GM12878 (cell line): ENCODE data around the gene ADH7.

ENCODE experiments used
- CHD1 ChIP-seq: IDR thresholded peaks from 2 replicates; pipeline ENCODE4 v1.6.1; 2012; ENCODE audit warnings: low read depth, low read length, improper control_type of control experiment
- CREB1 ChIP-seq: IDR thresholded peaks from 2 replicates; pipeline ENCODE4 v1.6.1; 2012; ENCODE audit warnings: low read depth, mild to moderate bottlenecking, inconsistent platforms
- CTCF ChIP-seq, 3 experiments: IDR thresholded peaks in 2 of 3; conservative IDR thresholded peaks in 1 of 3; 2 replicates each; pipeline ENCODE4 v1.5.1; 2011; ENCODE audit warnings: low read depth in 3 of 3, low read length in 3 of 3, mild to moderate bottlenecking in 3 of 3, control low read depth in 2 of 3, moderate library complexity in 2 of 3, inconsistent platforms in 1 of 3, mixed read lengths in 1 of 3; ENCODE audit not compliant: control insufficient read depth in 2 of 3, insufficient read depth in 1 of 3; ENCODE audit errors: extremely low read depth in 1 of 3
- POLR2A ChIP-seq: IDR thresholded peaks from 2 replicates; pipeline ENCODE4 v1.6.1; 2011; ENCODE audit warnings: low read depth, mild to moderate bottlenecking, low read length
- TF ChIP-seq, protein P1 (sequence below): fragments of 450-650 bp; IDR thresholded peaks from 2 replicates; pipeline ENCODE4 v1.6.1; 2016; ENCODE audit warnings: mild to moderate bottlenecking
- TF ChIP-seq, protein P2 (sequence below): IDR thresholded peaks from 2 replicates; pipeline ENCODE4 v1.6.1; 2011; ENCODE audit warnings: mild to moderate bottlenecking, low read depth, low read length, moderate library complexity; ENCODE audit not compliant: insufficient replicate concordance

GRCh38 chr4:99461623-99462401 lies 26.7 kb upstream of the ADH7 start:
- TF ChIP-seq, protein P1, sequence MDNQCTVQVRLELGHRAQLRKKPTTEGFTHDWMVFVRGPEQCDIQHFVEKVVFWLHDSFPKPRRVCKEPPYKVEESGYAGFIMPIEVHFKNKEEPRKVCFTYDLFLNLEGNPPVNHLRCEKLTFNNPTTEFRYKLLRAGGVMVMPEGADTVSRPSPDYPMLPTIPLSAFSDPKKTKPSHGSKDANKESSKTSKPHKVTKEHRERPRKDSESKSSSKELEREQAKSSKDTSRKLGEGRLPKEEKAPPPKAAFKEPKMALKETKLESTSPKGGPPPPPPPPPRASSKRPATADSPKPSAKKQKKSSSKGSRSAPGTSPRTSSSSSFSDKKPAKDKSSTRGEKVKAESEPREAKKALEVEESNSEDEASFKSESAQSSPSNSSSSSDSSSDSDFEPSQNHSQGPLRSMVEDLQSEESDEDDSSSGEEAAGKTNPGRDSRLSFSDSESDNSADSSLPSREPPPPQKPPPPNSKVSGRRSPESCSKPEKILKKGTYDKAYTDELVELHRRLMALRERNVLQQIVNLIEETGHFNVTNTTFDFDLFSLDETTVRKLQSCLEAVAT, result no peak
- no peak for TF ChIP-seq CTCF (IDR thresholded peaks at IDR 0.05 in 2 of 3, conservative IDR thresholded peaks at IDR 0.05 in 1 of 3; ENCODE audit: control insufficient read depth in 2 of 3, extremely low read depth in 1 of 3, insufficient read depth in 1 of 3, low read depth in 3 of 3, low read length in 3 of 3)
- TF ChIP-seq, protein P2, sequence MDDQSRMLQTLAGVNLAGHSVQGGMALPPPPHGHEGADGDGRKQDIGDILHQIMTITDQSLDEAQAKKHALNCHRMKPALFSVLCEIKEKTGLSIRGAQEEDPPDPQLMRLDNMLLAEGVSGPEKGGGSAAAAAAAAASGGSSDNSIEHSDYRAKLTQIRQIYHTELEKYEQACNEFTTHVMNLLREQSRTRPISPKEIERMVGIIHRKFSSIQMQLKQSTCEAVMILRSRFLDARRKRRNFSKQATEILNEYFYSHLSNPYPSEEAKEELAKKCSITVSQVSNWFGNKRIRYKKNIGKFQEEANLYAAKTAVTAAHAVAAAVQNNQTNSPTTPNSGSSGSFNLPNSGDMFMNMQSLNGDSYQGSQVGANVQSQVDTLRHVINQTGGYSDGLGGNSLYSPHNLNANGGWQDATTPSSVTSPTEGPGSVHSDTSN, result no peak
- TF ChIP-seq CHD1, result no peak
- TF ChIP-seq CREB1, result no peak
- no peak for TF ChIP-seq POLR2A
